WTC11 (cell line): ENCODE data around the gene ARL15. TPM values are rescaled to one million over a fixed set of nuclear protein-coding genes. Genes with fewer than 3 reads are reported as not detected.

Experiments used
- ARID4B ChIP-seq: sonication (generic); formaldehyde crosslinking; IDR thresholded peaks from 2 replicates; pipeline ENCODE4 v1.8.0; 2023; ENCODE audit warnings: missing genetic modification reagents, mild to moderate bottlenecking, borderline replicate concordance
- ATF1 ChIP-seq: sonication (generic); formaldehyde crosslinking; IDR thresholded peaks from 2 replicates; pipeline ENCODE4 v1.8.1; 2023; ENCODE audit warnings: mild to moderate bottlenecking, moderate library complexity, missing genetic modification reagents
- ATF2 ChIP-seq: sonication (generic); formaldehyde crosslinking; IDR thresholded peaks from 2 replicates; pipeline ENCODE4 v1.8.1; 2022; ENCODE audit warnings: low read depth, missing genetic modification reagents, borderline replicate concordance
- CTCF ChIP-seq: fragments of 200-600 bp; IDR thresholded peaks from 2 replicates; pipeline ENCODE4 v1.8.0; 2022; ENCODE audit warnings: antibody characterized with exemption
- GRHL2 ChIP-seq: fragments of 250-450 bp; sonication (Bioruptor Pico); IDR thresholded peaks from 2 replicates; pipeline ENCODE4 v1.8.0; 2022; ENCODE audit warnings: mild to moderate bottlenecking, moderate library complexity; ENCODE audit not compliant: insufficient replicate concordance, severe bottlenecking
- HMGXB4 ChIP-seq: sonication (generic); formaldehyde crosslinking; IDR thresholded peaks from 2 replicates; pipeline ENCODE4 v1.8.1; 2023; ENCODE audit warnings: mild to moderate bottlenecking, moderate library complexity, missing genetic modification reagents
- KAT7 ChIP-seq: sonication (generic); formaldehyde crosslinking; IDR thresholded peaks from 2 replicates; pipeline ENCODE4 v1.8.1; 2023; ENCODE audit warnings: missing genetic modification reagents, mild to moderate bottlenecking, borderline replicate concordance
- MXD4 ChIP-seq: fragments of 250-450 bp; sonication (Bioruptor Pico); IDR thresholded peaks from 2 replicates; pipeline ENCODE4 v1.8.0; 2021; ENCODE audit warnings: mild to moderate bottlenecking, moderate library complexity, borderline replicate concordance
- ZBTB43 ChIP-seq: sonication (generic); formaldehyde crosslinking; IDR thresholded peaks from 2 replicates; pipeline ENCODE4 v1.8.1; 2023; ENCODE audit warnings: mild to moderate bottlenecking, missing genetic modification reagents
- ZNF317 ChIP-seq: sonication (generic); formaldehyde crosslinking; IDR thresholded peaks from 2 replicates; pipeline ENCODE4 v1.8.1; 2023; ENCODE audit warnings: low read depth, mild to moderate bottlenecking, moderate library complexity, missing genetic modification reagents, borderline replicate concordance
- ZNF512 ChIP-seq: sonication (generic); formaldehyde crosslinking; IDR thresholded peaks from 2 replicates; pipeline ENCODE4 v1.8.1; 2022; ENCODE audit warnings: missing genetic modification reagents, borderline replicate concordance
- total RNA-seq: library from RNA; stranded (reverse); gene quantifications from 3 replicates; pipeline ENCODE4 v1.2.3, GENCODE V29; 2021
- TF ChIP-seq, protein P1 (sequence below): sonication (generic); formaldehyde crosslinking; IDR thresholded peaks from 2 replicates; pipeline ENCODE4 v1.8.0; 2023; ENCODE audit warnings: mild to moderate bottlenecking, missing genetic modification reagents
- TF ChIP-seq, protein P2 (sequence below): sonication (generic); formaldehyde crosslinking; IDR thresholded peaks from 2 replicates; pipeline ENCODE4 v1.8.0; 2022; ENCODE audit warnings: mild to moderate bottlenecking, missing genetic modification reagents

The ARL15 gene
- total RNA-seq, 1 experiment from 2014 or later, result 20.1 TPM

- TF ChIP-seq ZBTB43 (CRISPR knock-in tag) (no peak), ATF1 (CRISPR knock-in tag) (no peak), MXD4 (CRISPR knock-in tag) (no peak), ZNF512 (CRISPR knock-in tag) (no peak), KAT7 (CRISPR knock-in tag) (no peak), ATF2 (CRISPR knock-in tag) (no peak), ARID4B (CRISPR knock-in tag) (no peak), ZNF317 (CRISPR knock-in tag) (no peak), GRHL2 (CRISPR knock-in tag) (no peak), HMGXB4 (CRISPR knock-in tag) (no peak), CTCF (no peak)
- TF ChIP-seq, protein P1, sequence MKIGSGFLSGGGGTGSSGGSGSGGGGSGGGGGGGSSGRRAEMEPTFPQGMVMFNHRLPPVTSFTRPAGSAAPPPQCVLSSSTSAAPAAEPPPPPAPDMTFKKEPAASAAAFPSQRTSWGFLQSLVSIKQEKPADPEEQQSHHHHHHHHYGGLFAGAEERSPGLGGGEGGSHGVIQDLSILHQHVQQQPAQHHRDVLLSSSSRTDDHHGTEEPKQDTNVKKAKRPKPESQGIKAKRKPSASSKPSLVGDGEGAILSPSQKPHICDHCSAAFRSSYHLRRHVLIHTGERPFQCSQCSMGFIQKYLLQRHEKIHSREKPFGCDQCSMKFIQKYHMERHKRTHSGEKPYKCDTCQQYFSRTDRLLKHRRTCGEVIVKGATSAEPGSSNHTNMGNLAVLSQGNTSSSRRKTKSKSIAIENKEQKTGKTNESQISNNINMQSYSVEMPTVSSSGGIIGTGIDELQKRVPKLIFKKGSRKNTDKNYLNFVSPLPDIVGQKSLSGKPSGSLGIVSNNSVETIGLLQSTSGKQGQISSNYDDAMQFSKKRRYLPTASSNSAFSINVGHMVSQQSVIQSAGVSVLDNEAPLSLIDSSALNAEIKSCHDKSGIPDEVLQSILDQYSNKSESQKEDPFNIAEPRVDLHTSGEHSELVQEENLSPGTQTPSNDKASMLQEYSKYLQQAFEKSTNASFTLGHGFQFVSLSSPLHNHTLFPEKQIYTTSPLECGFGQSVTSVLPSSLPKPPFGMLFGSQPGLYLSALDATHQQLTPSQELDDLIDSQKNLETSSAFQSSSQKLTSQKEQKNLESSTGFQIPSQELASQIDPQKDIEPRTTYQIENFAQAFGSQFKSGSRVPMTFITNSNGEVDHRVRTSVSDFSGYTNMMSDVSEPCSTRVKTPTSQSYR, result no peak
- TF ChIP-seq, protein P2, sequence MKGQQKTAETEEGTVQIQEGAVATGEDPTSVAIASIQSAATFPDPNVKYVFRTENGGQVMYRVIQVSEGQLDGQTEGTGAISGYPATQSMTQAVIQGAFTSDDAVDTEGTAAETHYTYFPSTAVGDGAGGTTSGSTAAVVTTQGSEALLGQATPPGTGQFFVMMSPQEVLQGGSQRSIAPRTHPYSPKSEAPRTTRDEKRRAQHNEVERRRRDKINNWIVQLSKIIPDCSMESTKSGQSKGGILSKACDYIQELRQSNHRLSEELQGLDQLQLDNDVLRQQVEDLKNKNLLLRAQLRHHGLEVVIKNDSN (CRISPR knock-in tag), result no peak
Measured at GRCh38 chr5:53923961-53924360, 386.4 kb downstream of the ARL15 start (continued).
